Esophagus muscularis mucosa (tissue), 4 donors: ENCODE results near the gene NTRK2.

Experiments
- CTCF ChIP-seq, 3 experiments: fragments of 200-600 bp in 2 of 3; fragments of 450-650 bp in 1 of 3; sonication (generic) in 2 of 3; IDR thresholded peaks; one replicate each; pipeline ENCODE4 v1.5.1; 2017 to 2019; ENCODE audit warnings: antibody characterized with exemption in 3 of 3, mild to moderate bottlenecking in 2 of 3, moderate library complexity in 1 of 3
- EP300 ChIP-seq: sonication (generic); formaldehyde crosslinking; IDR thresholded peaks from one replicate; pipeline ENCODE4 v1.6.1; 2017; ENCODE audit warnings: antibody characterized with exemption
- POLR2A ChIP-seq: fragments of 450-650 bp; IDR thresholded peaks from one replicate; pipeline ENCODE4 v1.6.1; 2017; ENCODE audit warnings: antibody characterized with exemption, moderate library complexity, mild to moderate bottlenecking, low read depth

GRCh38 chr9:84939774-84940173, 270.2 kb downstream of the NTRK2 start:
- TF ChIP-seq CTCF (IDR thresholded peaks at IDR 0.05) = no peak
- no peak for TF ChIP-seq EP300
- TF ChIP-seq POLR2A = no peak
